Left cardiac atrium (tissue), 4 donors: ENCODE data around the gene AJAP1. TPM values are rescaled to one million over a fixed set of nuclear protein-coding genes. Genes with fewer than 3 reads are reported as not detected.
"Not testable (repeated sequence)": the region's sequence is repeated elsewhere in the genome, so short reads cannot be mapped to it uniquely, and the experiment has no call there.

Experiments used
- ATAC-seq, 2 donors: fragments of 200-7000 bp; cut with Tn5 transposase; one replicate each; pipeline ENCODE4 v1.9.1; 2020; ENCODE audit warnings: mild to moderate bottlenecking in 2 of 2, moderate library complexity in 2 of 2
- DNase-seq: peaks from one replicate; pipeline ENCODE4 v3.0.0-alpha.2; 2020
- intact Hi-C, 2 donors: fragments of 100-400 bp; cut with DNase I; formaldehyde crosslinking; loops; one replicate each; pipeline versions ENCODE4 v1.14.1 to v1.15.1; 2022 to 2023
- long read RNA-seq: library from polyadenylated mRNA; unstranded; transcript quantifications from one replicate; pipeline ENCODE4 v2.0.0, GENCODE V29; 2021
- total RNA-seq, 2 donors: library from RNA; stranded (reverse); fragmentation: NEBNext Ultra II Directional; extraction: Animal tissue kit (Norgen Biotek cat#: 25700); gene quantifications; one replicate each; pipeline ENCODE4 v1.2.1, GENCODE V29; 2021
- donor health status: DM: no; HTN: yes; CAD: no.
- donor health status: DM: no; HTN: yes; CAD: no; lungs with severe emphysema.
- donor health status: DM: yes; HTN: yes; CAD: no.
- donor health status: Dilated cardiomyopathy.

The AJAP1 gene, protein sequence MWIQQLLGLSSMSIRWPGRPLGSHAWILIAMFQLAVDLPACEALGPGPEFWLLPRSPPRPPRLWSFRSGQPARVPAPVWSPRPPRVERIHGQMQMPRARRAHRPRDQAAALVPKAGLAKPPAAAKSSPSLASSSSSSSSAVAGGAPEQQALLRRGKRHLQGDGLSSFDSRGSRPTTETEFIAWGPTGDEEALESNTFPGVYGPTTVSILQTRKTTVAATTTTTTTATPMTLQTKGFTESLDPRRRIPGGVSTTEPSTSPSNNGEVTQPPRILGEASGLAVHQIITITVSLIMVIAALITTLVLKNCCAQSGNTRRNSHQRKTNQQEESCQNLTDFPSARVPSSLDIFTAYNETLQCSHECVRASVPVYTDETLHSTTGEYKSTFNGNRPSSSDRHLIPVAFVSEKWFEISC
- under 1 TPM; 0.10 to 0.56 TPM for total RNA-seq
- long read RNA-seq, partial matches to known transcripts = 0 of 1 reads
- long read RNA-seq, other reads (novel, unspliced or antisense) = 0 of 1 reads

DNA sequence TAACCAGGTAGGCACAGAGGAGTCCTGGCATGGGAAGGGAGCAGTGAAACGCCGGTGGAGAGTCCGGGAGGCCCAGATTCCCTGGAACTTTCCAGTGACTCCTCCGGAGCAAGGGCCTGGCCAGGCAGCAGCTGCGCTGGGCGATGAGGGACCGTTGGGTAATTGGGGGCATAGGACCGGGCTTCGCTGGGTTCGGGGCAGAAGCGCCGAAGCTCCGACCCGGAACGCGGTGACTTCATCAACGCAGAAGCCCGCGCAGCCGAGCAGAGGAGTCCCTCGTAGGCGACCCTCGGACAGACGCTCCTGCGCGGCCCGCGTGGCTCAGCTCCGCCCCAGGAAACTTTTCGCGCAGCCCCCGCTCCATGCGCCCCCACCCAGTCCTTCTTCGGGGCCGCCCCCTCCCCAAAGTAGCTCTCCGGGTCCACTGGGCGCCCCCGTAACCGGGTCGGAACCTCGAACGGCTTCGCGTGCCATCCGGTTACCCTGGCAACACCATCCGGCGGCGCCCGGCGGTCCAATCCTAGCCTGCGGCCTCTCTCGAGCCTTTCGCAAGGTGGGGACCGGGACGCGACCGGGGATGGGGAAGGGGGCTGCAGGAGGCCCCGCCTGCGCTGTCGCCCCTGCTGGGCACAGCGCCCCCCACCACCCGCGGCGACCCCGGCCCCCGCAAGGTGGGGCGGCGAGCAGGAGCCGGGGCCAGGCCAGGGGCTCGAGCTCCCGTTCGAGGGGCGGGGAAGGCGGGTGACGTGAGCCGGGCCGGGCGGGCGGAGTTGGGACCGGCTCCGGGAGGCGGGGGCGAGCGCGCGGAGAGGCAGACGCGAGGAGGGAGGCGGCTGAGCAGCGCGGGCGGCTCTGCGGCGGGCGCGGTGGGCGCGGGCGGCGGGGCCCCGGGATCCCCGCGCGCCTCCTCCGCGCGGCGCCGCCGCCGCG is at the start of gene AJAP1:
Gene AJAP1 (plus strand): TSS at position 814 of the 930 bp plus-strand sequence. CDS start 817 bp downstream, outside the sequence.
- DNase-seq = no peak
- no peak for ATAC-seq
- intact Hi-C loops = loop anchor here (10.0 kb wide), 3 partner anchors 739 to 1321 kb away; no protein-coding TSS in a partner anchor

DNA sequence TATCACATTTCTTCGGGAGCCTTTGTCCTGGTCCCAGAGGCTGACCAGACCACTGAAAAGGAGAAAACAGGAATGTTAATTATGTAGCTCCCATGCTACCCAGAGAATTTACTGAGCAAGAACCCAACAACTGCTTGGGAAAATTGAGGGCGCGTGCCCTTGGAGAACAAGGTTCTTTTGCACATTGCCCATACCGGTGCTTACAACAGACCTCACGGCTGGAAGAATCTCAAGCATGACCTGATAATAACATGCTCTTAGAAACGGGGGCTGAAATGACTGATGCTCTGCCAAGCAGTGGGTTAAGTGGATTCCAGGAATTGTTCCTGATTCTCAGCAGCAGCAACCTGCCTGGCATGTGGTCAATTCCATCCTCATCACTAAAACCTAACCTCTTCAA is 49.3 kb upstream of the AJAP1 start:
- DNase-seq (no peak), ATAC-seq (no peak)

DNA sequence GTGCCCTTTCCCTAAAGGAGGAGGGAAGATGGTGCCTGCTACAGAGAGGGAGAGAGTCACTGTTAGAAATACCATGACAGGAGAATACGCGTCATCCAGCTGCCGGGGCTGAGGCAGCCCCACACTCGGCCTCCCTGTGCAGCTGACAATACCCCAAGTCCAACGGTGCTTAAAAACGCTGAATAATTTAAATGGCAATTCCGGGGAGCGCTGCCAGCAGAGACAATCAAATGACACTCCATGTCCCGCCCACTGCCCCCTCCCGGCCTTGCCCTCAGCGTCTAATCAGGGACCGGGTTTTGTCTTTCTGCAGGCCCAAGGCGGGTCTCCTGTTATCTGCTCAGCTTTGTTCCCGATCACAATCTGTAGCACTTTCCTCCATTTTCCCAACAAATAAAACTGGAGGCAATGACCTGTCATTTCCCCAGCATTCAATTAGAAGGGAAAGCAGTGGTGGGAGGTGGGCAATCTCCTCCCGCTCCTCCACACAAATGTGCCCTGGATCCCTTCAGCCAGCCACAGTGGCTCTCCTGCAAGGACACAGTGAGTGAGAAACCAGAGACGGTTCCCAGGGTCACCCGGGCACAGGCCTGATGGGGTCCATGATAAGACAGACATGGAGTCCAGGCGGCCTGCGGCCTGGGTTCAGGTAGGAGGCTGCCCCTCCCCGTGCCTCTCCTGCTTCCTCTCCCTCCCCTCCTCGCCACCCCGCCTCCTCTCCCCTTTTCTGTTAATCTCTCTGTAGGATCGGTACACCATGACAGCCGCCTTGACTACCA is 42.7 kb upstream of the AJAP1 start:
- ATAC-seq (no peak), DNase-seq (no peak)
- intact Hi-C loops = no loop called here

More for the DNA sequence above, 49.3 kb upstream of the AJAP1 start:
- intact Hi-C loops = no loop called here

DNA sequence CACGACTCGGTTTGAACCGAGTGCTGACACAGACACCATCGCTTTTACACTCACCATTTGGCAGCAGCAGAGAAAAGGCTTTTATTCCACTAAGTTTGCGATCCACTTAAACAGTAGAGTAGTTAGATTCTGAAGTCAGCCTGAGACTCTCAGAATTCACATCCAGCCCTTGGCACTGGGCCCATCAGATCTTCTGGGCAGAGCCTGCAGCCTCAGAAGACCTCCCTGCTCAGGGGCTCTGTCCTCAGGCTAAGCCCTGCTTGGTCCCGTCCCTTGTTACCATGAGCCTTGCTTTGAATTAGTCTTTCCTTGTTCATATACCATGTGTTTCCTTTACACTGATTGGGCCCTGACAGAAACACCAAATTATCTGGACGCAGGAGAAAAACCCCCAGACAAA is 41.4 kb upstream of the AJAP1 start:
- intact Hi-C loops = no loop called here
- DNase-seq = no peak
- no peak for ATAC-seq

DNA sequence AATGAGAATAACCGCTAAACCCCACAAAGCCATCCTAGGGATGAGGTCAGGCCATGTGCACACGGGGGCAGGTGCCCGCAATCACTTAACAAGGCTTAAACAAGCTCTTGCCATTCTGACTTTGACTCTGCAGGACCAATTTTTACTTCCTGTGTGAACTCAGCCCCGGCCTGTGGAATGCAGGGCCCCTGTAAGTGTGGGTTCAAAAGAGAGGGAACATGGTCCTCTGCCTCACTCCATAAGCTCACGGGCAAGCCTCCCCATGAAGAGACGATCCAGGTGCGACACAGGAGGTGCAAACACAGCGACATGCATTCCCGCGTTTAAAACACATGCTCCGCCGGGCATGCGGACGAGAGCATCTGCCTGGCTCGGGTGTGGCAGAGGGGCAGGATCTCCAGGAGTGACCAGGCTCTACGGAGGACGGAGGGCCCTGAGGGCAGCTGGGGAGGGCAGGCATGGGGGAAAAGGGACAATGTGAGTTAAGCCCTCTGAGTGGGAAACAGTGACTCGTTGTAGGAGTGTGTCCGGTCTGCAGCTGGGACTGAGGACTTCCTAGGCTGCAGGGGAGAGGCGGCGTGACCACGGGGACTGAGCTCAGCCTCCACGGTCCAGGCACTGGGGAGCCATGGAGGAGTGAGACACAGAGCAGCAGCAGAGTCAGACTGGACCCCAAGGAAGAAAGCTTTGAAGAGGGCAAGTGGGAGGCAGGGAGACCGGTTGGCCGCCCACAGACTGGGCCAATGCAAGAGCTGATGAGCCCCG is 40.6 kb upstream of the AJAP1 start:
- intact Hi-C loops = no loop called here
- DNase-seq = no peak
- no peak for ATAC-seq

DNA sequence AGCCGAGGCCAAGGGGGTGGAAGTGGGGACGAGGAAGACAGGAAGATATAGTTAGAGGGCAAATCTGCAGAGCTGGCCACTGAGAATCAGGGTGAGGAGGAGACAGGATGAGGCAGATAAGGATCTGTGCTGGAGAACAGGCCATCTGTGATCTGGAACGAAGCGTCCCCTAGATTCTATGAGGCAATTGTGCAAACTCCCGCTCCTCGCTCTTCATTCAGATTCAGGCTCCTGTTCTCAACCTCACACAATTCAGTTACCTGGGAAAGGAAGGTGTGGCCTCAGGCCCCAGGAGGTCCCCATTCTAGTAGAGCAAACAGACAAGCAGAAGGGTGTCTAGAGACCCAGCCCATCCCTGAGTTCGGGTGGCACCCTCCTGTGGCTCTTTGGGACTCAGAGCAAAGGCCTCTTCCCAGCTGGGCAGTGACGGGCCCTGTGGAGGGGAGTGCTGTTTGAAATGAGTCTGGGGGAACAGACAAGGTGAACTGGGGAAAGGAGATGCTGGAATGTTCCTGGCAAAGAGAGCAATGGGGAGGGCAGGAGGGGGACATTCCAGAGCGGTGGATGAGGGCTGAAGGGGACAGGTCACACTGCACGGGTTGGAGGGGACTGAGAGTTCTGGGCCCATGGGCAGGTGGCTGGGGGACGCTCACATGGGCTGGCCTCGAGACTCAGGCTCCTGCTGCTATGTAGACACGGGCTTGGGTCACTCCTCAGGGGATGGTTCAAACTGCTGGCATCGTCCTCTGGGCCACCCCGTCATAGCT is 39.9 kb upstream of the AJAP1 start:
- DNase-seq (no peak), ATAC-seq (no peak)
- intact Hi-C loops = no loop called here

DNA sequence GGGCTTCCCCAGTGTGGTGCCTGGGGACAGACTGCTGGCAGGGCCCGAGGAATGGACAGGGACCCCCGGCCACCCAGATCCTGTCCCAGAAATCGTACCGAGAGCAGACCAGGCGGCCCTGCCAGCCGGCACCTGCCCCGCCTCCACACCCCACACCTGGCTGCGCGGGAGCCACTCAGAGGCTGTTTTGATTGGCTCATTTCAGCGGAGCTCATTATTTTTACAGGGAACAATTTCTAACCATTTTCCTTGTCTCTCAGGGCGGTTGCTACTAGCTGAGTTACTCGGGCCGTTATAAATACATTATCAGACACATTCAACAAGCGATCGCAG is 39.3 kb upstream of the AJAP1 start:
- no peak for DNase-seq
- intact Hi-C loops = no loop called here
- no peak for ATAC-seq

DNA sequence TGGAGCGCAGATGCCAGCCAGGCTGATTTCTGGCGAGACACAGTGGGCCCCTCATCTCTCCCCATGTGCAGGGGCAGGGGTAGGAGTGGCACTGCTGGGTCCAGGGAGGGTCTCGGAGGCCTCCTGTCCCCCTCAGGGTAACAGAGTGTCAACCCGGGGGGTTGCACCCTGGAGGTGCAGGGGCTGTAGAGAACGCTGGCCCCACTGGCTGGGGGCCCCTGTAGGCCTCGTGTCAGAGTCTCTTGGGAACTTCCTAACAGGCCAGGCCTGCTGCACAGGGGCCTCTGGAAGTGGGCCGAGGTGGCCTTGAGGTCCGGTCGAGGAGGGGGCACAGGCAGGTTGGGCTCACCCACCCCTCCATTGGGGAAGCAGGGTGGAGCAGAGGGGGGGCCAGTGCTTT is 38.9 kb upstream of the AJAP1 start:
- DNase-seq (no peak), ATAC-seq (no peak)
- intact Hi-C loops = no loop called here

DNA sequence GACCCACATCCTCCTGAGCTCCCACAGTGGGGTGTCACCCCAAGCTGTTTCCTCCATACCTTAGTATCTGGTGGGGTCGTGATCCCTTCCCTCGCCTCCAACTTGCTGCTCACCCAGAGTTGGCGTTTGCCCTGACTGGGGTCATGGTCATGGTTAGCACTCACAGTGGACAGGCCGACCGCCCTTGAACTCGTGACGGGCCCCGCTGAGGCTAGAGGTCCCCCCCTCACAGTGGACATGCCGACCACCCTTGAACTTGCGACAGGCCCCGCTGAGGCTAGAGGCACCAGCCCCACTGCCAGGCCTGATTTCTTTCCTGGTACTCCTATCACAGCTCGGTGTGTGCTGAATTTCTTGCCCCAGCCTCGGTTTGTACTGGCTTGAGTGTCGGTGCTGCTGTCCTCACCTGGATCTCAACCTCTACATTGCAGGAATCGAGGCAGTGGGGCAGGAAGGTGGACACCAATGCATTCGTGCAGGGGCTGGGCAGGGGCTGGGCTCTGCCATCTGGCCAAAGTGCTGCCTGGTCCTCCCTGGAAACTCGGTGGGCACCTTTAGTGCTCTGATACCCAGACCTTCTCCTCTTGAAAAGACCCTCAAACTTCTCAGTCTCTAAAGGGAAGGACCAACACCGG is 37.5 kb upstream of the AJAP1 start:
- intact Hi-C loops = no loop called here
- ATAC-seq (no peak), DNase-seq (no peak)

DNA sequence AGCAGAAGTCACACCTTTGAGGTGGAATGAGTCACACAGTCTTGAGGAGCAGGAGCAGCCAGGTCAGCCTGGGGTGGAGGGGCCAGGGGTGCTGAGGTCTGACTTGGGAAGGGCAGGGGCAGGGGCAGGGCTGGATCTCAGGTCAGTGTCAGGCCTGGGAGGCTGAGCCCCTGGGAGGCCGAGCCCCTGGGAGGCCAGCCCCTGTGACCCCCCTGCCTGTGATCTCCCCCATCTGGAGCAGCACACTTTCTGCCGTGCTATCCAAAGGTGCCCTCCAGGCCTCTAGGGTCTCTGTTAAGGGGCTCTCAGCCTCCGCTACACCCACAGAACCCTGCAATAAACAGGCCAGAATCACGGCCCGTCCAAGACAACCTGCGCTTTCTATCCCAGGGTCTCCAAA is 36.9 kb upstream of the AJAP1 start:
- ATAC-seq = no peak
- intact Hi-C loops = no loop called here
- no peak for DNase-seq

DNA sequence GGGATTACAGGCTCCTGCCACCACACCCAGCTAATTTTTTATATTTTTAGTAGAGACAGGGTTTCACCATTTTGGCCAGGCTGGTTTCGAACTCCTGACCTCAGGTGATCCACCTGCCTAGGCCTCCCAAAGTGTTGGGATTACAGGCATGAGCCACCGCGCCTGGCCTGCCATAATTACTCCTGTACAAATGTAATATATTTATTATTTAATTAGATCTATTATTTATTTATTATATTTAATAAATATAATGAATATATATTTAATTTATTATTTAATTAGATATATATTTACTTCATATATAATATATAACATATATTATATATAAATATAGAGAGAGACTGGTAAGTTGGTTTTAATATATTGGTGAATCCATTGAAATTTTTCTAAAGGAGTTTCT is 35.6 kb upstream of the AJAP1 start:
- ATAC-seq, DNase-seq, intact Hi-C loops: not testable (repeated sequence)

DNA sequence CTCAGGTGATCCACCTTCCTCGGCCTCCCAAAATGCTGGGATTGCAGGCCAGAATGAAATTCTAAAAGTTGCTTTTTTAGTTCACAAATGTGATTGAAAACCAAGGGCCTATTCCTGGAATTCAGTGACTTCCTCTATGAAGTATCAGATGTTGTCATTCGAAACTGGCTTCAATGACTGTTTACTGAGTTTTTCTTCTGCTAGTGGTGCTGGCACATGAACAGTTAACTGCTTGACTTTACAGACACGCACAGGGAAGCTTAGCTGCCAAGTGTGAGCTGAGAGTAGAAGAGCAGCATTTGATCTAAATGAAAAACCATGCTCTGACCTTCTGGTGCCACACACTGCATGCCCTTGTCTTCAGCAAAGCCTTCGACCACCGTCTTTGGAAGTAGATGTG is 32.8 kb upstream of the AJAP1 start:
- DNase-seq (no peak), ATAC-seq (no peak)
- intact Hi-C loops = no loop called here

DNA sequence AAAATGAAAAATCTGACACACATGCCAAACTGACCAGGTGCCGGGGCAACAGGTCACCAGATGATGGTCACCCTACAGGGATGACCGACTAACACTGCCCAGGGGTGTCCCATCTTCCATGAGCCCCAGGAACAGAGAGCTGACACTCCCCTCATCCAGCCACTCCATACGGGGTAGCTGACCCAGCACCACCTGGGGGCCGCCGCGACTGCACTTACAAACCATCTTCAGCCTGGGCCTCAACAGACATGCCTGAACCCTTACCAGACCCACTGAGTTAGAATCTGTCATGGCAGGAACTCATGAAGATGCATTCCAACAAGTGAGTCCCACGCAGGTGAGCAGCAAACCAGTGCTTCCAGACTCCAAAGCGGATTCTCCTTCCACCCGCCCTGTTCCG is 31.6 kb upstream of the AJAP1 start:
- intact Hi-C loops = no loop called here
- ATAC-seq = no peak

DNA sequence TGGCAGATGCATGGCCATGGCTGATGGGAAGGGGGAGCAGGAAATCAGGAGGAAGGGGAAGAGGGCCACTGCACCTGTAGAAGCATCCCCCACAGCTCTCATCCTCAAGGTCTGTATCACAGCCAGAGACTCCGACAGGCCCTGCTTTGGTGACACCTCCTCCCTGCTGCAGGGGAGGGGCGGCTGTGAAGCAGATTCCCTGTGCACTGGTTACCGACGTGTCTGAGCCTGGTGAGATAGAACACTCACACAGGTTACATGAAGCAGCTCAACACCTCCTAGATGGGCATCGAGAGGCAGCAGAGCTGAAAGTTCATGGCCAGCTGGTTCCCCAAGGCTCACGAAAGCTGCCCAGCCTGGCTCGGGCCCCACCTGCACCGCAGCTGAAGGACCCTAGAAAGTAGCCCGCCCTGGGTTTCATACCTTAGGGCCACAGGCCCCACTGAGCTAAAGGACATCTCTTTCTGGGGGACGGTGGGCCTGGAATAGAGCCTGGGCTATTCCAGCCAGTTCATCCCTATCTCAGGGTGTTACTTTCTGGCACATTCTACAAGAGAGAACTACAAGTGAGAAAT is 30.2 kb upstream of the AJAP1 start:
- DNase-seq (no peak), ATAC-seq (no peak)
- intact Hi-C loops = no loop called here

More for the DNA sequence above, 31.6 kb upstream of the AJAP1 start:
- no peak for DNase-seq

DNA sequence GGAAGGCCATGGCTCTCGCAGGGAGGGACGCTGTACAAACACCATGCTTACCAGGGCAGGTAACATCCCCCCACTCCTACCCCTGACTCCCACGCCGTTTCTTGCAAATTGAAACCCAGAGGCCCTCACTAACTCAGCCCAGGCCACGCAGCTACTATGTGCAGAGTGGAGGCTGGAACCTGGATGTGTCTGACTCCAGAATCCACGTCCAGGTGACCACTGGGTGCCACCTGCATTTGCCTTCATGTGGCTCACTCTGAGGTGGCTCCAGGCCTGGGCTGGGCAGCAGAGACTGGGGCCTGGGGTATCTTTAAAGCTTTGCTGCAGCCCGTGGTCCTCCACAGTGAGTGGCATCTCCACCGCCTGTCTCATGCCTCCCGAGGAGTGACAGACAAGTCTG is 29.6 kb upstream of the AJAP1 start:
- intact Hi-C loops = no loop called here
- DNase-seq = no peak
- no peak for ATAC-seq

DNA sequence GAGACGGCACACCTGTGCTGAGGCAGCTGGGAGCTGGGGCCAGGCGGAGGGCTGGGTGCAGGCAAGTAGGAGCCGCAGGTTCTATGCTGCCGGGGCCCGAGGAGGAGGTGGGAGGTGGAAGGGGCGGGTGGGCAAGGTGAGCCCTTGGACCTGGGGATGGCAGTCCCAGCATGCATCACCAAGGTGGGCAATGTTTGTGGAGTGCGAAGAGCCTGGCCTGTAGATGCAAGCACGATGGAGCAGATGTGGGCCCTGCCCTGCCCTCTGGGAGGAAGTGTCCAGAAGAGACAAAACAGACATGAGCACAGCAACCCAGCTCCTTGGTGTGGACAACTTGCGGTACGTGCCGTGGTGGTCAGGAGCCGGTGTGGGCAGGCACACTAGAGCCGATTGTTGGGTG is 28.3 kb upstream of the AJAP1 start:
- intact Hi-C loops = no loop called here
- DNase-seq = no peak
- no peak for ATAC-seq
